Mesenchymal stem cell (in vitro differentiated cells and primary cell): ENCODE data around the gene KDM4E.
"Not testable (repeated sequence)": the region's sequence is repeated elsewhere in the genome, so short reads cannot be mapped to it uniquely, and the experiment has no call there.

Experiments used
- DNase-seq: peaks from one replicate; pipeline ENCODE4 v3.0.0-alpha.2; 2013
- H2AFZ ChIP-seq: one replicate; pipeline ENCODE4 v1.6.1; 2013; ENCODE audit warnings: low read depth, mild to moderate bottlenecking, control low read depth, inconsistent platforms, low read length, moderate library complexity
- H2AK5ac ChIP-seq: 2 replicates; pipeline ENCODE4 v1.6.1; 2013; ENCODE audit warnings: low read length, moderate library complexity, mild to moderate bottlenecking, inconsistent platforms; ENCODE audit not compliant: severe bottlenecking
- H2BK120ac ChIP-seq: one replicate; pipeline ENCODE4 v1.6.1; 2013; ENCODE audit warnings: low read depth, mild to moderate bottlenecking, inconsistent platforms, low read length, moderate library complexity
- H2BK12ac ChIP-seq, 2 experiments: one replicate each; pipeline ENCODE4 v1.6.1; 2013; ENCODE audit warnings: inconsistent platforms in 2 of 2, low read length in 2 of 2, mild to moderate bottlenecking in 2 of 2, moderate library complexity in 2 of 2, control low read depth in 1 of 2
- H2BK15ac ChIP-seq: one replicate; pipeline ENCODE4 v1.6.1; 2013; ENCODE audit warnings: mild to moderate bottlenecking, low read depth, inconsistent platforms; ENCODE audit not compliant: poor library complexity, severe bottlenecking
- H2BK5ac ChIP-seq: 2 replicates; pipeline ENCODE4 v1.6.1; 2013; ENCODE audit warnings: low read depth, mild to moderate bottlenecking, low read length, control low read depth, inconsistent platforms; ENCODE audit not compliant: poor library complexity, severe bottlenecking
- H3K14ac ChIP-seq, 2 experiments: one replicate each; pipeline ENCODE4 v1.6.1; 2013; ENCODE audit warnings: inconsistent platforms in 2 of 2, low read length in 2 of 2, control low read depth in 1 of 2, mild to moderate bottlenecking in 1 of 2, moderate library complexity in 1 of 2
- H3K18ac ChIP-seq, 2 experiments: one replicate each; pipeline ENCODE4 v1.6.1; 2013; ENCODE audit warnings: inconsistent platforms in 2 of 2, low read length in 2 of 2, control low read depth in 1 of 2, low read depth in 1 of 2, mild to moderate bottlenecking in 1 of 2
- H3K23ac ChIP-seq, 2 experiments: one replicate each; pipeline ENCODE4 v1.6.1; 2013; ENCODE audit warnings: inconsistent platforms in 2 of 2, low read length in 2 of 2, mild to moderate bottlenecking in 2 of 2, moderate library complexity in 2 of 2, control low read depth in 1 of 2
- H3K27ac ChIP-seq: 2 replicates; pipeline ENCODE4 v1.5.1; 2013; ENCODE audit warnings: mild to moderate bottlenecking, moderate library complexity, low read length, control low read depth, inconsistent platforms; ENCODE audit not compliant: poor library complexity, severe bottlenecking
- H3K27me3 ChIP-seq, 2 experiments: 2 replicates each; pipeline versions ENCODE4 v1.6.1 to v1.7.0; 2013; ENCODE audit warnings: low read length in 2 of 2, mild to moderate bottlenecking in 2 of 2, moderate library complexity in 2 of 2, control low read depth in 1 of 2, inconsistent platforms in 1 of 2; ENCODE audit not compliant: control insufficient read depth in 1 of 2, insufficient read depth in 1 of 2
- H3K36me3 ChIP-seq, 2 experiments: 2 replicates each; pipeline versions ENCODE4 v1.6.1 to v1.7.0; 2013; ENCODE audit warnings: low read length in 2 of 2, control low read depth in 1 of 2, inconsistent platforms in 1 of 2, low read depth in 1 of 2, mild to moderate bottlenecking in 1 of 2; ENCODE audit not compliant: insufficient read depth in 2 of 2, control insufficient read depth in 1 of 2
- H3K4ac ChIP-seq, 2 experiments: one replicate each; pipeline ENCODE4 v1.6.1; 2013; ENCODE audit warnings: inconsistent platforms in 2 of 2, low read length in 2 of 2, mild to moderate bottlenecking in 2 of 2, moderate library complexity in 2 of 2, control low read depth in 1 of 2, low read depth in 1 of 2
- H3K4me1 ChIP-seq: 2 replicates; pipeline ENCODE4 v1.6.1; 2013; ENCODE audit warnings: low read depth, low read length, control low read depth; ENCODE audit not compliant: control insufficient read depth, insufficient read depth
- H3K4me2 ChIP-seq: 2 replicates; pipeline ENCODE4 v1.6.1; 2013; ENCODE audit warnings: low read length, mild to moderate bottlenecking, inconsistent platforms; ENCODE audit not compliant: poor library complexity, severe bottlenecking
- H3K4me3 ChIP-seq, 2 experiments: 2 replicates each; pipeline versions ENCODE4 v1.5.1 to v1.7.0; 2013; ENCODE audit warnings: low read length in 2 of 2, mild to moderate bottlenecking in 2 of 2, control low read depth in 1 of 2, low read depth in 1 of 2; ENCODE audit not compliant: insufficient read depth in 1 of 2
- H3K79me1 ChIP-seq: replicated peaks from 2 replicates; pipeline ENCODE4 v1.6.1; 2013; ENCODE audit warnings: mild to moderate bottlenecking, control low read depth, low read length, inconsistent platforms; ENCODE audit not compliant: poor library complexity, severe bottlenecking
- H3K9ac ChIP-seq: 2 replicates; pipeline ENCODE4 v1.7.0; 2013; ENCODE audit warnings: mild to moderate bottlenecking, low read length, moderate library complexity
- H3K9me3 ChIP-seq: 2 replicates; pipeline ENCODE4 v1.7.0; 2013; ENCODE audit warnings: mild to moderate bottlenecking, low read length; ENCODE audit not compliant: control insufficient read depth
- H4K8ac ChIP-seq: one replicate; pipeline ENCODE4 v1.6.1; 2013; ENCODE audit warnings: inconsistent platforms, mild to moderate bottlenecking, low read length, moderate library complexity
- H4K91ac ChIP-seq: one replicate; pipeline ENCODE4 v1.6.1; 2013; ENCODE audit warnings: mild to moderate bottlenecking, low read length, inconsistent platforms
- WGBS: methylation state at CpG from one replicate; pipeline ENCODE4 v1.1.7; 2013; ENCODE audit warnings: mixed read lengths; 5-methylcytosine and 5-hydroxymethylcytosine counted together

KDM4E gene

DNA sequence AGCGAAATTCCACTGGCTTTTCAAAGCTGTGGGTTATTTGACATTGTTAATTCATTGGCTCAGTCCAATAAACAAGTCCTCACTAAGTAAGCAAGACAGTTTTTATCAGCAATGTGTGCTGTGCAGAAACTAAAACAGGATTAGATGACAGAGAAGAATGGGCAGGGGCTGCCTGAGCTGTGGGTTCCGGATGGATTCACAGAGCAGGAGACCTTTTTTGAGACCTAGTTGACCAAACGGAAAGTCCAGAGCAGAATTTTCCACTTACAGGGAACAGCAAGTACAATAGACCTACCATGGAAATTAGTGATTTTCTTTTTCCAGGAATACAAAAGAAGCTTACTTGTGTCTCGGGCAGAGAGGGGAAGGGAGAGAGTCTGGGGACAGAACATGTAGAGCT is 19.0 kb downstream of the KDM4E start:
- no peaks in the 10 kb centered on the region for H3K36me3 ChIP-seq
- H3K9me3 ChIP-seq, result no peaks in the 10 kb centered on the region
- no peaks in the 10 kb centered on the region for H3K4me1 ChIP-seq
- no peak overlapping the region for H3K4me2 ChIP-seq
- peak; percentile 17 for DNase-seq
- H4K91ac ChIP-seq, result no peak overlapping the region
- H3K18ac ChIP-seq, result no peak overlapping the region
- H3K27ac ChIP-seq, result no peak overlapping the region
- WGBS, result 81% methylated on average over 2 of the region's 4 CpGs
- H3K27me3 ChIP-seq, result peaks cover 28 to 51% of the 10 kb centered on the region in 2 experiments
- no peak overlapping the region for H2AFZ ChIP-seq
- H2BK5ac ChIP-seq, result no peak overlapping the region
- no peak overlapping the region for H2AK5ac ChIP-seq
- H2BK12ac ChIP-seq, result no peak overlapping the region
- no peak overlapping the region for H3K14ac ChIP-seq
- H2BK120ac ChIP-seq, result no peak overlapping the region
- H3K4me3 ChIP-seq, result no peak overlapping the region
- no peaks in the 10 kb centered on the region for H3K79me1 ChIP-seq
- no peak overlapping the region for H3K23ac ChIP-seq
- H3K9ac ChIP-seq, result no peak overlapping the region
- H4K8ac ChIP-seq, result no peak overlapping the region
- no peak overlapping the region for H2BK15ac ChIP-seq
- H3K4ac ChIP-seq, result no peak overlapping the region

GRCh38 chr11:95045812-95046211 is 20.8 kb downstream of the KDM4E start:
- Histone ChIP-seq H2BK12ac (no peak overlapping the region), H2BK120ac (no peak overlapping the region), H3K14ac (no peak overlapping the region), H3K4me3 (no peak overlapping the region), H3K79me1 (no peaks in the 10 kb centered on the region), H3K36me3 (no peaks in the 10 kb centered on the region), H2BK15ac (no peak overlapping the region), H2BK5ac (no peak overlapping the region), H4K91ac (no peak overlapping the region), H3K4me1 (no peaks in the 10 kb centered on the region), H2AK5ac (no peak overlapping the region), H3K4me2 (no peak overlapping the region), H3K4ac (no peak overlapping the region), H3K9ac (no peak overlapping the region), H3K9me3 (no peaks in the 10 kb centered on the region), H2AFZ (no peak overlapping the region), H3K18ac (no peak overlapping the region), H3K23ac (no peak overlapping the region), H3K27me3 (peaks cover 24 to 51% of the 10 kb centered on the region in 2 experiments), H3K27ac (no peak overlapping the region), H4K8ac (no peak overlapping the region)
- DNase-seq, result no peak

GRCh38 chr11:95049122-95049521 is 24.1 kb downstream of the KDM4E start, which contains the start of gene KDM4F:
KDM4F (plus strand) TSS chr11:95049422.
- not testable (repeated sequence) for H4K8ac ChIP-seq, H3K4me1 ChIP-seq, H3K4me2 ChIP-seq, H2AFZ ChIP-seq, H2BK15ac ChIP-seq, H3K9ac ChIP-seq, H3K4ac ChIP-seq, H3K27ac ChIP-seq, H3K4me3 ChIP-seq, H2BK120ac ChIP-seq, H3K23ac ChIP-seq, H4K91ac ChIP-seq, DNase-seq, H2AK5ac ChIP-seq, H2BK5ac ChIP-seq, H3K14ac ChIP-seq, H3K36me3 ChIP-seq, H3K79me1 ChIP-seq, H3K9me3 ChIP-seq, H2BK12ac ChIP-seq, H3K18ac ChIP-seq
- H3K27me3 ChIP-seq, result peaks cover 25 to 36% of the 10 kb centered on the region in 2 experiments
- WGBS, result 85% methylated on average over 2 of the region's 3 CpGs

- H2BK15ac ChIP-seq, result no peak overlapping the region
- no peak overlapping the region for H3K9ac ChIP-seq
- no peak overlapping the region for H3K14ac ChIP-seq
- no peaks in the 10 kb centered on the region for H3K36me3 ChIP-seq
- H3K4ac ChIP-seq, result no peak overlapping the region
- H3K27ac ChIP-seq, result no peak overlapping the region
- H3K4me1 ChIP-seq, result no peaks in the 10 kb centered on the region
- WGBS, result 90% methylated on average over 22 of the region's 22 CpGs
- H4K91ac ChIP-seq, result no peak overlapping the region
- no peak overlapping the region for H4K8ac ChIP-seq
- H2BK12ac ChIP-seq, result no peak overlapping the region
- H2AK5ac ChIP-seq, result no peak overlapping the region
- no peak overlapping the region for H2BK5ac ChIP-seq
- H3K4me3 ChIP-seq, result no peak overlapping the region
- no peak overlapping the region for H2BK120ac ChIP-seq
- H3K9me3 ChIP-seq, result no peaks in the 10 kb centered on the region
- H3K27me3 ChIP-seq, result peaks cover 16 to 33% of the 10 kb centered on the region in 2 experiments
- no peak overlapping the region for H2AFZ ChIP-seq
- H3K79me1 ChIP-seq, result no peaks in the 10 kb centered on the region
- no peak for DNase-seq
- no peak overlapping the region for H3K18ac ChIP-seq
- H3K4me2 ChIP-seq, result no peak overlapping the region
- no peak overlapping the region for H3K23ac ChIP-seq
Observed at GRCh38 chr11:95050595-95051202, 25.6 kb downstream of the KDM4E start.
